WTC11 (cell line): ENCODE data around the gene SKP2. TPM values are rescaled to one million over a fixed set of nuclear protein-coding genes. Genes with fewer than 3 reads are reported as not detected.

ENCODE experiments used
- ATAC-seq: fragments of 200-7000 bp; cut with Tn5 transposase; 2 replicates; pipeline ENCODE4 v1.10.0; 2021; ENCODE audit warnings: mild to moderate bottlenecking, moderate library complexity
- CTCF ChIA-PET: fragments of 300-600 bp; sonication (Branson Sonifier 250); formaldehyde crosslinking; loops from one replicate; lab custom pipeline; 2021; ENCODE audit warnings: antibody characterized with exemption; lab: Charles Lee
- POLR2A ChIA-PET: fragments of 350-600 bp; sonication (Branson Sonifier 250); formaldehyde crosslinking; loops from one replicate; lab custom pipeline; 2021; ENCODE audit warnings: antibody characterized with exemption; lab: Charles Lee
- DNase-seq: peaks from one replicate; pipeline ENCODE4 v3.0.0; 2021; ENCODE audit warnings: low spot score
- H3K27ac Mint-ChIP-seq: 2 replicates; pipeline ENCODE4 v1.8.0; 2021; ENCODE audit warnings: mixed read lengths
- H3K27me3 Mint-ChIP-seq: 2 replicates; pipeline ENCODE4 v1.8.0; 2021; ENCODE audit warnings: low read depth, mild to moderate bottlenecking, moderate library complexity, mixed read lengths
- H3K36me3 Mint-ChIP-seq: 2 replicates; pipeline ENCODE4 v1.8.0; 2021; ENCODE audit warnings: mixed read lengths
- H3K4me1 Mint-ChIP-seq: 2 replicates; pipeline ENCODE4 v1.8.0; 2022; ENCODE audit warnings: mixed read lengths
- H3K4me3 Mint-ChIP-seq: 2 replicates; pipeline ENCODE4 v1.8.0; 2021; ENCODE audit warnings: mild to moderate bottlenecking, moderate library complexity, mixed read lengths
- H3K9me3 Mint-ChIP-seq: 2 replicates; pipeline ENCODE4 v1.8.0; 2021; ENCODE audit warnings: mixed read lengths
- CREM ChIP-seq: sonication (generic); formaldehyde crosslinking; IDR thresholded peaks from 2 replicates; pipeline ENCODE4 v1.8.1; 2022; ENCODE audit warnings: mild to moderate bottlenecking, missing genetic modification reagents, moderate library complexity
- ELF4 ChIP-seq: sonication (generic); formaldehyde crosslinking; IDR thresholded peaks from 2 replicates; pipeline ENCODE4 v1.8.1; 2022; ENCODE audit warnings: low read depth, mild to moderate bottlenecking, moderate library complexity, missing genetic modification reagents
- ESRRA ChIP-seq: sonication (generic); formaldehyde crosslinking; IDR thresholded peaks from 2 replicates; pipeline ENCODE4 v1.8.1; 2022; ENCODE audit warnings: mild to moderate bottlenecking, missing genetic modification reagents, borderline replicate concordance
- HMGA2 ChIP-seq: fragments of 250-450 bp; sonication (Bioruptor Pico); IDR thresholded peaks from 2 replicates; pipeline ENCODE4 v1.4.0; 2021; ENCODE audit warnings: mild to moderate bottlenecking, moderate library complexity
- JUN ChIP-seq: sonication (generic); formaldehyde crosslinking; IDR thresholded peaks from 2 replicates; pipeline ENCODE4 v1.8.0; 2023; ENCODE audit warnings: mild to moderate bottlenecking, missing genetic modification reagents
- PRRX2 ChIP-seq: fragments of 250-450 bp; sonication (Bioruptor Pico); IDR thresholded peaks from 2 replicates; pipeline ENCODE4 v1.8.0; 2021; ENCODE audit warnings: mild to moderate bottlenecking
- SMAD3 ChIP-seq: sonication (generic); formaldehyde crosslinking; IDR thresholded peaks from 2 replicates; pipeline ENCODE4 v1.8.0; 2022; ENCODE audit warnings: missing genetic modification reagents, mild to moderate bottlenecking, borderline replicate concordance
- SOX15 ChIP-seq: fragments of 250-450 bp; sonication (Bioruptor Pico); IDR thresholded peaks from 2 replicates; pipeline ENCODE4 v1.9.0; 2021; ENCODE audit warnings: mild to moderate bottlenecking
- TEAD1 ChIP-seq: sonication (generic); formaldehyde crosslinking; IDR thresholded peaks from 2 replicates; pipeline ENCODE4 v1.8.0; 2022; ENCODE audit warnings: mild to moderate bottlenecking, missing genetic modification reagents
- TP53 ChIP-seq: sonication (generic); formaldehyde crosslinking; IDR thresholded peaks from 2 replicates; pipeline ENCODE4 v1.8.1; 2023; ENCODE audit warnings: mild to moderate bottlenecking, missing genetic modification reagents
- ZNF138 ChIP-seq: sonication (generic); formaldehyde crosslinking; conservative IDR thresholded peaks from 2 replicates; pipeline ENCODE4 v1.8.1; 2022; ENCODE audit warnings: mild to moderate bottlenecking, moderate library complexity, missing genetic modification reagents
- ZNF396 ChIP-seq: fragments of 250-450 bp; sonication (Bioruptor Pico); IDR thresholded peaks from 2 replicates; pipeline ENCODE4 v1.8.0; 2021; ENCODE audit warnings: mild to moderate bottlenecking, moderate library complexity, borderline replicate concordance
- total RNA-seq: library from RNA; stranded (reverse); gene quantifications from 3 replicates; pipeline ENCODE4 v1.2.3, GENCODE V29; 2021
- TF ChIP-seq, protein P1 (sequence below): sonication (generic); formaldehyde crosslinking; conservative IDR thresholded peaks from 2 replicates; pipeline ENCODE4 v1.8.1; 2023; ENCODE audit warnings: mild to moderate bottlenecking, low read depth, missing genetic modification reagents, moderate library complexity
- TF ChIP-seq, protein P2 (sequence below): sonication (generic); formaldehyde crosslinking; IDR thresholded peaks from 2 replicates; pipeline ENCODE4 v1.8.0; 2022; ENCODE audit warnings: mild to moderate bottlenecking, missing genetic modification reagents
- TF ChIP-seq, protein P3 (sequence below): sonication (generic); formaldehyde crosslinking; IDR thresholded peaks from 2 replicates; pipeline ENCODE4 v1.8.1; 2023; ENCODE audit warnings: mild to moderate bottlenecking, missing genetic modification reagents, moderate library complexity
- TF ChIP-seq, protein P4 (sequence below): sonication (generic); formaldehyde crosslinking; IDR thresholded peaks from 2 replicates; pipeline ENCODE4 v1.8.1; 2022; ENCODE audit warnings: mild to moderate bottlenecking, moderate library complexity, missing genetic modification reagents
- TF ChIP-seq, protein P5 (sequence below): fragments of 250-450 bp; sonication (Bioruptor Pico); IDR thresholded peaks from 2 replicates; pipeline ENCODE4 v1.9.0; 2021; ENCODE audit warnings: moderate library complexity, mild to moderate bottlenecking, inconsistent platforms, borderline replicate concordance
- TF ChIP-seq, protein P6 (sequence below): fragments of 250-450 bp; sonication (Bioruptor Pico); IDR thresholded peaks from 2 replicates; pipeline ENCODE4 v2.1.2; 2022; ENCODE audit warnings: mild to moderate bottlenecking, moderate library complexity
- TF ChIP-seq, protein P7 (sequence below): sonication (generic); formaldehyde crosslinking; IDR thresholded peaks from 2 replicates; pipeline ENCODE4 v1.8.1; 2023; ENCODE audit warnings: mild to moderate bottlenecking, missing genetic modification reagents
- TF ChIP-seq, protein P8 (sequence below): sonication (generic); formaldehyde crosslinking; IDR thresholded peaks from 2 replicates; pipeline ENCODE4 v1.8.0; 2022; ENCODE audit warnings: mild to moderate bottlenecking, missing genetic modification reagents
- TF ChIP-seq, protein P9 (sequence below): sonication (generic); formaldehyde crosslinking; IDR thresholded peaks from 2 replicates; pipeline ENCODE4 v1.8.1; 2023; ENCODE audit warnings: mild to moderate bottlenecking, missing genetic modification reagents, moderate library complexity
- TF ChIP-seq, protein P10 (sequence below): sonication (generic); formaldehyde crosslinking; conservative IDR thresholded peaks from 2 replicates; pipeline ENCODE4 v1.8.1; 2022; ENCODE audit warnings: mild to moderate bottlenecking, missing genetic modification reagents

The SKP2 gene
- total RNA-seq, 1 experiment from 2014 or later: 68.0 TPM

DNA sequence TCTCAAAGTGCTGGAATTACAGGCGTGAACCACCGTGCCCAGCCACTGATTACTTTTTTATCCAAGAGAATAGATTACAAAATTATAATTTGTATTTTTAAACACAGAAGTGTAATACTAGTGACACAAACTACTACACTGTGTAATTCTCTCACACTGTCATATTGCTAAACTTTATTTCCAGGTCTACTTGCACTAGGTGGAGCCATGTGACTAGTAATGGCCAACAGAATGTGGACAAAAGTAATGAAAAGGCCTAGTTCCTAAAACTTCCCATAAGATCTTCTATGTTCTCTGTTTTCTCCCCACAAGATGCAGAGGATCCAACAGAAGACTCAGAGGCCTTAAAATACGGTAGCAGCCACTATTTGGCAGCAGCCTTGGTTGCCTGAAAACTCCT is 62.5 kb downstream of the SKP2 start (continued):
- TF ChIP-seq, protein P1, sequence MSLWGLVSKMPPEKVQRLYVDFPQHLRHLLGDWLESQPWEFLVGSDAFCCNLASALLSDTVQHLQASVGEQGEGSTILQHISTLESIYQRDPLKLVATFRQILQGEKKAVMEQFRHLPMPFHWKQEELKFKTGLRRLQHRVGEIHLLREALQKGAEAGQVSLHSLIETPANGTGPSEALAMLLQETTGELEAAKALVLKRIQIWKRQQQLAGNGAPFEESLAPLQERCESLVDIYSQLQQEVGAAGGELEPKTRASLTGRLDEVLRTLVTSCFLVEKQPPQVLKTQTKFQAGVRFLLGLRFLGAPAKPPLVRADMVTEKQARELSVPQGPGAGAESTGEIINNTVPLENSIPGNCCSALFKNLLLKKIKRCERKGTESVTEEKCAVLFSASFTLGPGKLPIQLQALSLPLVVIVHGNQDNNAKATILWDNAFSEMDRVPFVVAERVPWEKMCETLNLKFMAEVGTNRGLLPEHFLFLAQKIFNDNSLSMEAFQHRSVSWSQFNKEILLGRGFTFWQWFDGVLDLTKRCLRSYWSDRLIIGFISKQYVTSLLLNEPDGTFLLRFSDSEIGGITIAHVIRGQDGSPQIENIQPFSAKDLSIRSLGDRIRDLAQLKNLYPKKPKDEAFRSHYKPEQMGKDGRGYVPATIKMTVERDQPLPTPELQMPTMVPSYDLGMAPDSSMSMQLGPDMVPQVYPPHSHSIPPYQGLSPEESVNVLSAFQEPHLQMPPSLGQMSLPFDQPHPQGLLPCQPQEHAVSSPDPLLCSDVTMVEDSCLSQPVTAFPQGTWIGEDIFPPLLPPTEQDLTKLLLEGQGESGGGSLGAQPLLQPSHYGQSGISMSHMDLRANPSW (CRISPR knock-in tag): no peak
- TF ChIP-seq, protein P2, sequence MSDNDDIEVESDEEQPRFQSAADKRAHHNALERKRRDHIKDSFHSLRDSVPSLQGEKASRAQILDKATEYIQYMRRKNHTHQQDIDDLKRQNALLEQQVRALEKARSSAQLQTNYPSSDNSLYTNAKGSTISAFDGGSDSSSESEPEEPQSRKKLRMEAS (CRISPR knock-in tag): no peak
- TF ChIP-seq TP53 (no peak), ZNF138 (CRISPR knock-in tag) (no peak), JUN (CRISPR knock-in tag) (no peak)
- TF ChIP-seq, protein P3, sequence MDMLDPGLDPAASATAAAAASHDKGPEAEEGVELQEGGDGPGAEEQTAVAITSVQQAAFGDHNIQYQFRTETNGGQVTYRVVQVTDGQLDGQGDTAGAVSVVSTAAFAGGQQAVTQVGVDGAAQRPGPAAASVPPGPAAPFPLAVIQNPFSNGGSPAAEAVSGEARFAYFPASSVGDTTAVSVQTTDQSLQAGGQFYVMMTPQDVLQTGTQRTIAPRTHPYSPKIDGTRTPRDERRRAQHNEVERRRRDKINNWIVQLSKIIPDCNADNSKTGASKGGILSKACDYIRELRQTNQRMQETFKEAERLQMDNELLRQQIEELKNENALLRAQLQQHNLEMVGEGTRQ (CRISPR knock-in tag): no peak
- TF ChIP-seq, protein P4, sequence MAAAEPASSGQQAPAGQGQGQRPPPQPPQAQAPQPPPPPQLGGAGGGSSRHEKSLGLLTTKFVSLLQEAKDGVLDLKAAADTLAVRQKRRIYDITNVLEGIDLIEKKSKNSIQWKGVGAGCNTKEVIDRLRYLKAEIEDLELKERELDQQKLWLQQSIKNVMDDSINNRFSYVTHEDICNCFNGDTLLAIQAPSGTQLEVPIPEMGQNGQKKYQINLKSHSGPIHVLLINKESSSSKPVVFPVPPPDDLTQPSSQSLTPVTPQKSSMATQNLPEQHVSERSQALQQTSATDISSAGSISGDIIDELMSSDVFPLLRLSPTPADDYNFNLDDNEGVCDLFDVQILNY (CRISPR knock-in tag): no peak
- TF ChIP-seq, protein P5, sequence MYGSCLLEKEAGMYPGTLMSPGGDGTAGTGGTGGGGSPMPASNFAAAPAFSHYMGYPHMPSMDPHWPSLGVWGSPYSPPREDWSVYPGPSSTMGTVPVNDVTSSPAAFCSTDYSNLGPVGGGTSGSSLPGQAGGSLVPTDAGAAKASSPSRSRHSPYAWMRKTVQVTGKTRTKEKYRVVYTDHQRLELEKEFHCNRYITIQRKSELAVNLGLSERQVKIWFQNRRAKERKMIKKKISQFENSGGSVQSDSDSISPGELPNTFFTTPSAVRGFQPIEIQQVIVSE (CRISPR knock-in tag): no peak
- TF ChIP-seq, protein P6, sequence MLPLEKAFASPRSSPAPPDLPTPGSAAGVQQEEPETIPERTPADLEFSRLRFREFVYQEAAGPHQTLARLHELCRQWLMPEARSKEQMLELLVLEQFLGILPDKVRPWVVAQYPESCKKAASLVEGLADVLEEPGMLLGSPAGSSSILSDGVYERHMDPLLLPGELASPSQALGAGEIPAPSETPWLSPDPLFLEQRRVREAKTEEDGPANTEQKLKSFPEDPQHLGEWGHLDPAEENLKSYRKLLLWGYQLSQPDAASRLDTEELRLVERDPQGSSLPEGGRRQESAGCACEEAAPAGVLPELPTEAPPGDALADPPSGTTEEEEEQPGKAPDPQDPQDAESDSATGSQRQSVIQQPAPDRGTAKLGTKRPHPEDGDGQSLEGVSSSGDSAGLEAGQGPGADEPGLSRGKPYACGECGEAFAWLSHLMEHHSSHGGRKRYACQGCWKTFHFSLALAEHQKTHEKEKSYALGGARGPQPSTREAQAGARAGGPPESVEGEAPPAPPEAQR (CRISPR knock-in tag): no peak
- TF ChIP-seq, protein P7, sequence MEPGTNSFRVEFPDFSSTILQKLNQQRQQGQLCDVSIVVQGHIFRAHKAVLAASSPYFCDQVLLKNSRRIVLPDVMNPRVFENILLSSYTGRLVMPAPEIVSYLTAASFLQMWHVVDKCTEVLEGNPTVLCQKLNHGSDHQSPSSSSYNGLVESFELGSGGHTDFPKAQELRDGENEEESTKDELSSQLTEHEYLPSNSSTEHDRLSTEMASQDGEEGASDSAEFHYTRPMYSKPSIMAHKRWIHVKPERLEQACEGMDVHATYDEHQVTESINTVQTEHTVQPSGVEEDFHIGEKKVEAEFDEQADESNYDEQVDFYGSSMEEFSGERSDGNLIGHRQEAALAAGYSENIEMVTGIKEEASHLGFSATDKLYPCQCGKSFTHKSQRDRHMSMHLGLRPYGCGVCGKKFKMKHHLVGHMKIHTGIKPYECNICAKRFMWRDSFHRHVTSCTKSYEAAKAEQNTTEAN (CRISPR knock-in tag): no peak
- TF ChIP-seq, protein P8, sequence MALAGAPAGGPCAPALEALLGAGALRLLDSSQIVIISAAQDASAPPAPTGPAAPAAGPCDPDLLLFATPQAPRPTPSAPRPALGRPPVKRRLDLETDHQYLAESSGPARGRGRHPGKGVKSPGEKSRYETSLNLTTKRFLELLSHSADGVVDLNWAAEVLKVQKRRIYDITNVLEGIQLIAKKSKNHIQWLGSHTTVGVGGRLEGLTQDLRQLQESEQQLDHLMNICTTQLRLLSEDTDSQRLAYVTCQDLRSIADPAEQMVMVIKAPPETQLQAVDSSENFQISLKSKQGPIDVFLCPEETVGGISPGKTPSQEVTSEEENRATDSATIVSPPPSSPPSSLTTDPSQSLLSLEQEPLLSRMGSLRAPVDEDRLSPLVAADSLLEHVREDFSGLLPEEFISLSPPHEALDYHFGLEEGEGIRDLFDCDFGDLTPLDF (CRISPR knock-in tag): no peak

DNA sequence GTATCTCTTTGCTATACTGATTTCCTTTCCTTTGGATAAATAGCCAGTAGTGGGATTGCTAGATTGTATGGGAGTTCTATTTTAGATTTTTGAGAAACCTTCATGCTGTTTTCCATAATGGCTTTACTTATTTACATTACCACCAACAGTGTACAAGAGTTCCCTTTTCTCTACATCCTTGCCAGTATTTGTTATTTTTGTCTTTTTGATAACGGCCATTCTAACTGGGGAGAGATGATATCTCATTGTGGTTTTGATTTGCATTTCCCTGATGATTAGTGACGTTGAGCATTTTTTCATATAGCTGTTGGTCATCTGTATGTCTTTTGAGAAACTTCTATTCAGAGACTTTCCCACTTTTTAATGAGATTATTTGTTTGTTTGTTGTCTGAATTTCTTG is 64.0 kb downstream of the SKP2 start:
- DNase-seq: no peak
- Mint-ChIP-seq H3K4me1 (no peaks in the 10 kb centered on the region), H3K4me3 (no peak overlapping the region), H3K27ac (no peak overlapping the region), H3K27me3 (no peaks in the 10 kb centered on the region), H3K9me3 (no peaks in the 10 kb centered on the region), H3K36me3 (no peaks in the 10 kb centered on the region)
- ChIA-PET POLR2A (no interaction called here), CTCF (no interaction called here)
- no peak for ATAC-seq
- TF ChIP-seq CREM (CRISPR knock-in tag): no peak
- TF ChIP-seq, protein P9, sequence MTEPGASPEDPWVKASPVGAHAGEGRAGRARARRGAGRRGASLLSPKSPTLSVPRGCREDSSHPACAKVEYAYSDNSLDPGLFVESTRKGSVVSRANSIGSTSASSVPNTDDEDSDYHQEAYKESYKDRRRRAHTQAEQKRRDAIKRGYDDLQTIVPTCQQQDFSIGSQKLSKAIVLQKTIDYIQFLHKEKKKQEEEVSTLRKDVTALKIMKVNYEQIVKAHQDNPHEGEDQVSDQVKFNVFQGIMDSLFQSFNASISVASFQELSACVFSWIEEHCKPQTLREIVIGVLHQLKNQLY: no peak
- TF ChIP-seq, protein P10, sequence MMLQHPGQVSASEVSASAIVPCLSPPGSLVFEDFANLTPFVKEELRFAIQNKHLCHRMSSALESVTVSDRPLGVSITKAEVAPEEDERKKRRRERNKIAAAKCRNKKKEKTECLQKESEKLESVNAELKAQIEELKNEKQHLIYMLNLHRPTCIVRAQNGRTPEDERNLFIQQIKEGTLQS (CRISPR knock-in tag): no peak
- TF ChIP-seq PRRX2 (CRISPR knock-in tag): no peak
- no peak for TF ChIP-seq SOX15 (CRISPR knock-in tag)
- TF ChIP-seq, protein P3 (CRISPR knock-in tag): no peak
- TF ChIP-seq SMAD3 (CRISPR knock-in tag): no peak
- no peak for TF ChIP-seq ESRRA (CRISPR knock-in tag)
- TF ChIP-seq ZNF396 (CRISPR knock-in tag): no peak
- TF ChIP-seq, protein P5 (CRISPR knock-in tag): no peak
- no peak for TF ChIP-seq HMGA2 (CRISPR knock-in tag)
- no peak for TF ChIP-seq ELF4
- TF ChIP-seq TEAD1 (CRISPR knock-in tag): no peak
